Neural cell (in vitro differentiated cells): ENCODE data around the gene ZNF346. TPM values are rescaled to one million over a fixed set of nuclear protein-coding genes. Genes with fewer than 3 reads are reported as not detected.

ENCODE experiments used
- H2AFZ ChIP-seq: fragments of 200-600, 300-800 bp; sonication (generic), shearing (Covaris generic); 2 replicates; pipeline ENCODE4 v1.6.0; 2014; ENCODE audit warnings: low read depth, mild to moderate bottlenecking, antibody characterized with exemption, low read length, moderate library complexity
- H3F3A ChIP-seq: fragments of 200-600 bp; shearing (Covaris generic); 2 replicates; pipeline ENCODE4 v1.6.1; 2016; ENCODE audit warnings: mild to moderate bottlenecking, moderate library complexity, mixed read lengths, antibody characterized with exemption, low read length; ENCODE audit not compliant: insufficient read depth, poor library complexity, severe bottlenecking
- H3K27ac ChIP-seq: fragments of 200-600, 300-800 bp; sonication (generic), shearing (Covaris generic); 2 replicates; pipeline ENCODE4 v1.5.1; 2014; ENCODE audit warnings: mild to moderate bottlenecking, low read length, moderate library complexity
- H3K27me3 ChIP-seq: fragments of 300-800, 200-600 bp; sonication (generic), shearing (Covaris generic); 2 replicates; pipeline ENCODE4 v1.6.0; 2014; ENCODE audit warnings: mild to moderate bottlenecking, low read depth, low read length, moderate library complexity; ENCODE audit not compliant: insufficient read depth
- H3K36me3 ChIP-seq: fragments of 300-800, 200-600 bp; sonication (generic), shearing (Covaris generic); 2 replicates; pipeline ENCODE4 v1.5.1; 2014; ENCODE audit warnings: mild to moderate bottlenecking, antibody characterized with exemption, low read length, moderate library complexity; ENCODE audit not compliant: insufficient read depth
- H3K4me2 ChIP-seq: fragments of 300-800, 200-600 bp; sonication (generic), shearing (Covaris generic); 2 replicates; pipeline ENCODE4 v1.6.0; 2014; ENCODE audit warnings: mild to moderate bottlenecking, low read length
- H3K4me3 ChIP-seq: fragments of 300-800, 200-600 bp; sonication (generic), shearing (Covaris generic); 2 replicates; pipeline ENCODE4 v1.5.1; 2014; ENCODE audit warnings: mild to moderate bottlenecking, low read length, moderate library complexity
- H3K79me2 ChIP-seq: fragments of 200-600 bp; shearing (Covaris generic); replicated peaks from 2 replicates; pipeline ENCODE4 v1.6.0; 2014; ENCODE audit warnings: mild to moderate bottlenecking, low read length, moderate library complexity; ENCODE audit not compliant: insufficient read depth
- H3K9ac ChIP-seq: fragments of 300-800, 200-600 bp; sonication (generic), shearing (Covaris generic); 2 replicates; pipeline ENCODE4 v1.6.1; 2016; ENCODE audit warnings: mild to moderate bottlenecking, low read length, mixed read lengths
- H3K9me2 ChIP-seq: fragments of 200-600 bp; shearing (Covaris generic); 2 replicates; pipeline ENCODE4 v1.6.1; 2016; ENCODE audit warnings: mild to moderate bottlenecking, low read length, mixed read lengths; ENCODE audit not compliant: insufficient read depth
- H3K9me3 ChIP-seq: fragments of 200-600, 300-800 bp; sonication (generic), shearing (Covaris generic); 2 replicates; pipeline ENCODE4 v1.6.1; 2016; ENCODE audit warnings: mild to moderate bottlenecking, mixed run types, low read length, moderate library complexity, mixed read lengths
- H4K20me1 ChIP-seq: fragments of 200-600 bp; shearing (Covaris generic); 2 replicates; pipeline ENCODE4 v1.6.1; 2016; ENCODE audit warnings: mild to moderate bottlenecking, mixed run types; ENCODE audit not compliant: insufficient read depth
- EP300 ChIP-seq: fragments of 450-650 bp; conservative IDR thresholded peaks from 2 replicates; pipeline ENCODE4 v1.6.1; 2014; ENCODE audit warnings: antibody characterized with exemption, mild to moderate bottlenecking, moderate library complexity; ENCODE audit not compliant: poor library complexity, severe bottlenecking
- EZH2 ChIP-seq: fragments of 200-600, 300-800 bp; shearing (Covaris generic), sonication (generic); IDR thresholded peaks from 2 replicates; pipeline ENCODE4 v1.6.1; 2014; ENCODE audit warnings: antibody characterized with exemption, low read length, borderline replicate concordance, mild to moderate bottlenecking; ENCODE audit not compliant: insufficient read depth, poor library complexity, severe bottlenecking
- MXI1 ChIP-seq: fragments of 450-650 bp; conservative IDR thresholded peaks from 2 replicates; pipeline ENCODE4 v1.6.1; 2014; ENCODE audit warnings: antibody characterized with exemption, mild to moderate bottlenecking; ENCODE audit not compliant: poor library complexity, severe bottlenecking
- POLR2AphosphoS5 ChIP-seq: IDR thresholded peaks from 2 replicates; pipeline ENCODE4 v1.6.1; 2012
- RAD21 ChIP-seq: fragments of 450-650 bp; conservative IDR thresholded peaks from 2 replicates; pipeline ENCODE4 v1.6.1; 2014; ENCODE audit warnings: antibody characterized with exemption, mild to moderate bottlenecking, moderate library complexity
- SMC3 ChIP-seq: fragments of 450-650 bp; conservative IDR thresholded peaks from 2 replicates; pipeline ENCODE4 v1.6.1; 2014; ENCODE audit warnings: antibody characterized with exemption, mild to moderate bottlenecking, moderate library complexity; ENCODE audit not compliant: poor library complexity
- TAF1 ChIP-seq: IDR thresholded peaks from 2 replicates; pipeline ENCODE4 v1.6.1; 2012; ENCODE audit warnings: low read depth
- polyA plus RNA-seq: library from polyadenylated mRNA; depleted of rRNA; stranded (reverse); fragments of >200 nt; gene quantifications from 2 replicates; pipeline ENCODE4 v1.2.3, GENCODE V29; 2014
- TF ChIP-seq, protein P1 (sequence below): IDR thresholded peaks from 2 replicates; pipeline ENCODE4 v1.6.1; 2012; ENCODE audit warnings: borderline replicate concordance
- TF ChIP-seq, protein P2 (sequence below): fragments of 450-650 bp; IDR thresholded peaks from 2 replicates; pipeline ENCODE4 v1.5.1; 2014; ENCODE audit warnings: antibody characterized with exemption, mild to moderate bottlenecking, moderate library complexity; ENCODE audit not compliant: poor library complexity, severe bottlenecking

The ZNF346 gene
- polyA plus RNA-seq, 1 donor from 2014 or later = 40.1 TPM

- Histone ChIP-seq H3K9ac (no peak overlapping the region), H3K4me2 (no peak overlapping the region), H3K79me2 (peaks cover 68% of the 10 kb centered on the region), H2AFZ (no peak overlapping the region), H3K27ac (no peak overlapping the region), H3K36me3 (no peaks in the 10 kb centered on the region), H3K9me2 (no peaks in the 10 kb centered on the region), H3K9me3 (no peaks in the 10 kb centered on the region), H4K20me1 (no peaks in the 10 kb centered on the region), H3K27me3 (no peaks in the 10 kb centered on the region), H3F3A (no peaks in the 10 kb centered on the region), H3K4me3 (no peak overlapping the region)
- TF ChIP-seq EZH2 = no peak
- TF ChIP-seq, protein P1, sequence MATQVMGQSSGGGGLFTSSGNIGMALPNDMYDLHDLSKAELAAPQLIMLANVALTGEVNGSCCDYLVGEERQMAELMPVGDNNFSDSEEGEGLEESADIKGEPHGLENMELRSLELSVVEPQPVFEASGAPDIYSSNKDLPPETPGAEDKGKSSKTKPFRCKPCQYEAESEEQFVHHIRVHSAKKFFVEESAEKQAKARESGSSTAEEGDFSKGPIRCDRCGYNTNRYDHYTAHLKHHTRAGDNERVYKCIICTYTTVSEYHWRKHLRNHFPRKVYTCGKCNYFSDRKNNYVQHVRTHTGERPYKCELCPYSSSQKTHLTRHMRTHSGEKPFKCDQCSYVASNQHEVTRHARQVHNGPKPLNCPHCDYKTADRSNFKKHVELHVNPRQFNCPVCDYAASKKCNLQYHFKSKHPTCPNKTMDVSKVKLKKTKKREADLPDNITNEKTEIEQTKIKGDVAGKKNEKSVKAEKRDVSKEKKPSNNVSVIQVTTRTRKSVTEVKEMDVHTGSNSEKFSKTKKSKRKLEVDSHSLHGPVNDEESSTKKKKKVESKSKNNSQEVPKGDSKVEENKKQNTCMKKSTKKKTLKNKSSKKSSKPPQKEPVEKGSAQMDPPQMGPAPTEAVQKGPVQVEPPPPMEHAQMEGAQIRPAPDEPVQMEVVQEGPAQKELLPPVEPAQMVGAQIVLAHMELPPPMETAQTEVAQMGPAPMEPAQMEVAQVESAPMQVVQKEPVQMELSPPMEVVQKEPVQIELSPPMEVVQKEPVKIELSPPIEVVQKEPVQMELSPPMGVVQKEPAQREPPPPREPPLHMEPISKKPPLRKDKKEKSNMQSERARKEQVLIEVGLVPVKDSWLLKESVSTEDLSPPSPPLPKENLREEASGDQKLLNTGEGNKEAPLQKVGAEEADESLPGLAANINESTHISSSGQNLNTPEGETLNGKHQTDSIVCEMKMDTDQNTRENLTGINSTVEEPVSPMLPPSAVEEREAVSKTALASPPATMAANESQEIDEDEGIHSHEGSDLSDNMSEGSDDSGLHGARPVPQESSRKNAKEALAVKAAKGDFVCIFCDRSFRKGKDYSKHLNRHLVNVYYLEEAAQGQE = no peak
- no peak for TF ChIP-seq EP300
- TF ChIP-seq TAF1 = no peak
- TF ChIP-seq, protein P2, sequence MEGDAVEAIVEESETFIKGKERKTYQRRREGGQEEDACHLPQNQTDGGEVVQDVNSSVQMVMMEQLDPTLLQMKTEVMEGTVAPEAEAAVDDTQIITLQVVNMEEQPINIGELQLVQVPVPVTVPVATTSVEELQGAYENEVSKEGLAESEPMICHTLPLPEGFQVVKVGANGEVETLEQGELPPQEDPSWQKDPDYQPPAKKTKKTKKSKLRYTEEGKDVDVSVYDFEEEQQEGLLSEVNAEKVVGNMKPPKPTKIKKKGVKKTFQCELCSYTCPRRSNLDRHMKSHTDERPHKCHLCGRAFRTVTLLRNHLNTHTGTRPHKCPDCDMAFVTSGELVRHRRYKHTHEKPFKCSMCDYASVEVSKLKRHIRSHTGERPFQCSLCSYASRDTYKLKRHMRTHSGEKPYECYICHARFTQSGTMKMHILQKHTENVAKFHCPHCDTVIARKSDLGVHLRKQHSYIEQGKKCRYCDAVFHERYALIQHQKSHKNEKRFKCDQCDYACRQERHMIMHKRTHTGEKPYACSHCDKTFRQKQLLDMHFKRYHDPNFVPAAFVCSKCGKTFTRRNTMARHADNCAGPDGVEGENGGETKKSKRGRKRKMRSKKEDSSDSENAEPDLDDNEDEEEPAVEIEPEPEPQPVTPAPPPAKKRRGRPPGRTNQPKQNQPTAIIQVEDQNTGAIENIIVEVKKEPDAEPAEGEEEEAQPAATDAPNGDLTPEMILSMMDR = no peak
- TF ChIP-seq SMC3 = no peak
- no peak for TF ChIP-seq MXI1
- no peak for TF ChIP-seq RAD21
- TF ChIP-seq POLR2AphosphoS5 = no peak
Observed at GRCh38 chr5:176995122-176995490, 27.4 kb upstream of the ZNF346 start.

DNA sequence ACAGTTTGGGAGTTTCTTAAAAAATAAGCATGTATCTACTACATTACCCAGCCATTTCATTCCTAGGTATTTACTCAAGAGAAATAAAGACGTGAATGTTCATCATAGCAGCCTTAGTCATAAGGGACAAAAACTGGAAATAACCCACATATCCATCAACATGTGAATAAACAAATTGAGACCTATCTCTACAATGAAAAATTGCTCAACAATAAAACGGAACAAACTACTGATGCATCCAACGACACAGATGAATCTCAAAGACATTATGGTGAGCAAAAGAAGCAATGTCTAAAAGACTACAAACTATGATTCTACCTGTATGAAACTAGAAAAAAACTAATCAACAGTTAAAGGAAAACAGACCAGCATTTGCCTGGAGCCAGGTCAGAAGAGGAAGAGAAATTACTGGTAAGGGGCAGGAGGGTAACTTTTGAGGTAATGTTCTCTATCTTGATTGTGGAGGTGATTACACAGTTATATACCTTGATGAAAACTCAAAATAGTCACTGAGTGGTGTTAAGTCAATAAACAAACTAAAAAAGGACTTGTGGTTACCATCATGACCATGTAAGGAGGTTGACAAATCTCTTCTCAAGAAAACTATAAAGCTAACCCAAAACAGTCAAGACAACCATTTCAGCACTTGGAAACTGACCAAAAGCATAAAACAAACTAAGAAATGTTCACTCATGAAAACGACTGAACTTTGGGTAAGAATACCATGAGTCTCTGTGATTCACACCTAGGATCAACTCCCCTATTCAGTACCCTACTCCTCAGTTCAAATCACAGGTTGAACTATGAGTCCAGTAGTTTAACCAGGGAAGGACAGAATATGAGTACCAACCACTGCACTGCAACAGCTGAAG lies 26.4 kb upstream of the ZNF346 start:
- H3K9me3 ChIP-seq = no peaks in the 10 kb centered on the region
- no peak overlapping the region for H3K9ac ChIP-seq
- no peak overlapping the region for H3K4me3 ChIP-seq
- H3K36me3 ChIP-seq = no peaks in the 10 kb centered on the region
- TF ChIP-seq, protein P2 = no peak
- no peak for TF ChIP-seq SMC3
- TF ChIP-seq EZH2 = no peak
- H3F3A ChIP-seq = no peaks in the 10 kb centered on the region
- H3K9me2 ChIP-seq = no peaks in the 10 kb centered on the region
- H3K79me2 ChIP-seq = peaks cover 69% of the 10 kb centered on the region
- H3K4me2 ChIP-seq = no peak overlapping the region
- H2AFZ ChIP-seq = no peak overlapping the region
- no peak overlapping the region for H3K27ac ChIP-seq
- H3K27me3 ChIP-seq = no peaks in the 10 kb centered on the region
- no peaks in the 10 kb centered on the region for H4K20me1 ChIP-seq
